ENCODE results near the gene TSPAN9. TPM values are rescaled to one million over a fixed set of nuclear protein-coding genes. Genes with fewer than 3 reads are reported as not detected.

TSPAN9 gene
- total RNA-seq, 1 experiment from 2014 or later: 35.5 TPM

DNA sequence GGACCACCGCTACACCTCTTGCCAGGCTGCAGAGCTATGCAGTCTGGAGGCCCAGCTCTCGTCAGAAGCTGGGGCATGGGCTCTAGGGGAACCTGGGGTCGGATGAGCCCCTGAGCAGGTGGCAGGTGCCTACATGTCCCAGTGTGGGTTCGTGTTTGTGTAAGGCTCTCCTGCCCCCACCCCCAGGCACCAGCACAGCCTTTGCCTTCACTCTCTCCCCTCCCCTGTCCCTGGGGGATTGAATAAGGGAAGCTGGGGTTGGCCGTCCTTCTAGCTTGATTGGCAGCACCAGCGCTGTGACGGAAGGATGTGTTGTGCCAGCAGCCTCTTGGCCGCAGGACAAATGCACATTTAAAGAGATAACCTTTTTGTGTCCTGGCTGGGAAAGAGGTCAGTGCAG, 34.8 kb upstream of the TSPAN9 start:
- Histone ChIP-seq H3K27ac (ENCODE audit: low read depth, low read length, poor library complexity, severe bottlenecking) (no peak overlapping the region), H3K9me3 (ENCODE audit: low read depth, low read length, poor library complexity, severe bottlenecking) (no peaks in the 10 kb centered on the region), H3K4me3 (ENCODE audit: low read depth, low read length, poor library complexity, severe bottlenecking) (no peak overlapping the region), H3K4me1 (ENCODE audit: insufficient read depth, low read length, poor library complexity, severe bottlenecking) (no peaks in the 10 kb centered on the region), H3K36me3 (ENCODE audit: insufficient read depth, low read length, poor library complexity, severe bottlenecking) (peaks cover 14% of the 10 kb centered on the region), H3K27me3 (replicated peaks; ENCODE audit: insufficient read depth, low read depth, low read length, poor library complexity) (no peaks in the 10 kb centered on the region)
- DNase-seq (ENCODE audit: low spot score): peak; percentile 17
- POLR2A ChIA-PET (ENCODE audit: low non-redundant PET): no interaction called here
- CTCF ChIA-PET: interaction anchor here (1.1 to 1.3 kb wide), 4 partner anchors 8 to 197 kb away, joined by 3 to 12 read pairs (median 5); no protein-coding TSS in a partner anchor
- intact Hi-C loops (cut with micrococcal nuclease; ENCODE audit: unreplicated experiment): loop anchor here (5.0 kb wide), 1 partner anchor 190 kb away; no protein-coding TSS in a partner anchor
- BruUV-seq (replicated peaks): no TSS peak
- TF ChIP-seq, protein P1, sequence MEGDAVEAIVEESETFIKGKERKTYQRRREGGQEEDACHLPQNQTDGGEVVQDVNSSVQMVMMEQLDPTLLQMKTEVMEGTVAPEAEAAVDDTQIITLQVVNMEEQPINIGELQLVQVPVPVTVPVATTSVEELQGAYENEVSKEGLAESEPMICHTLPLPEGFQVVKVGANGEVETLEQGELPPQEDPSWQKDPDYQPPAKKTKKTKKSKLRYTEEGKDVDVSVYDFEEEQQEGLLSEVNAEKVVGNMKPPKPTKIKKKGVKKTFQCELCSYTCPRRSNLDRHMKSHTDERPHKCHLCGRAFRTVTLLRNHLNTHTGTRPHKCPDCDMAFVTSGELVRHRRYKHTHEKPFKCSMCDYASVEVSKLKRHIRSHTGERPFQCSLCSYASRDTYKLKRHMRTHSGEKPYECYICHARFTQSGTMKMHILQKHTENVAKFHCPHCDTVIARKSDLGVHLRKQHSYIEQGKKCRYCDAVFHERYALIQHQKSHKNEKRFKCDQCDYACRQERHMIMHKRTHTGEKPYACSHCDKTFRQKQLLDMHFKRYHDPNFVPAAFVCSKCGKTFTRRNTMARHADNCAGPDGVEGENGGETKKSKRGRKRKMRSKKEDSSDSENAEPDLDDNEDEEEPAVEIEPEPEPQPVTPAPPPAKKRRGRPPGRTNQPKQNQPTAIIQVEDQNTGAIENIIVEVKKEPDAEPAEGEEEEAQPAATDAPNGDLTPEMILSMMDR (conservative IDR thresholded peaks at IDR 0.05; ENCODE audit: low read depth, low read length): no peak
- no peak for TF ChIP-seq EZH2 (IDR thresholded peaks at IDR 0.05; ENCODE audit: borderline replicate concordance, low read depth, low read length, poor library complexity, severe bottlenecking)

DNA sequence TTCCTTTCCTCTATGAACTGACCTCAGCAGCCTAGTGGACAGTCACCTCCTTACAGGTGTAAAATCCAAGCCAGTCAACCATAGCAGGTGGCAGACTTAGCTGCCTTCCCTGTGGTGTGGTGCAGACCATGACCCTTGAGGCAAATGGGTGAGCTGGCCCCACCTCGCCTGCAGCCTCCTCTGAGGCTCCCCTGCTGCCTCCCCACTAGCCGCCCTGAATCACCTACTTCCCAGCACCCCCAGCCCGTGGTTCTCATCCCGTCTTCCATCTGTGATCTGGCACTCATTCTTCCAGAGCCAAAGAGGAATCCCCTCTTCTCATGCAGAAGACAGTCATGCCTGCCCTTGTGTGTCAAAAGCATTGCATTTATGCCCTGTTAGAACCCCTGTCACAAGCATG, 34.4 kb upstream of the TSPAN9 start:
- Histone ChIP-seq H3K4me1 (ENCODE audit: insufficient read depth, low read length, poor library complexity, severe bottlenecking) (no peaks in the 10 kb centered on the region), H3K9me3 (ENCODE audit: low read depth, low read length, poor library complexity, severe bottlenecking) (no peaks in the 10 kb centered on the region), H3K4me3 (ENCODE audit: low read depth, low read length, poor library complexity, severe bottlenecking) (no peak overlapping the region), H3K27ac (ENCODE audit: low read depth, low read length, poor library complexity, severe bottlenecking) (no peak overlapping the region), H3K36me3 (ENCODE audit: insufficient read depth, low read length, poor library complexity, severe bottlenecking) (peaks cover 14% of the 10 kb centered on the region), H3K27me3 (replicated peaks; ENCODE audit: insufficient read depth, low read depth, low read length, poor library complexity) (no peaks in the 10 kb centered on the region)
- intact Hi-C loops (cut with micrococcal nuclease; ENCODE audit: unreplicated experiment): loop anchor here (5.0 kb wide), 1 partner anchor 191 kb away; no protein-coding TSS in a partner anchor
- ChIA-PET POLR2A (ENCODE audit: low non-redundant PET) (no interaction called here), CTCF (interaction anchor here (1.1 kb wide), 1 partner anchor 7 kb away, joined by 3 read pairs; no protein-coding TSS in a partner anchor)
- BruUV-seq (replicated peaks): no TSS peak
- TF ChIP-seq, protein P1 (conservative IDR thresholded peaks at IDR 0.05; ENCODE audit: low read depth, low read length): no peak
- no peak for DNase-seq (ENCODE audit: low spot score)

DNA sequence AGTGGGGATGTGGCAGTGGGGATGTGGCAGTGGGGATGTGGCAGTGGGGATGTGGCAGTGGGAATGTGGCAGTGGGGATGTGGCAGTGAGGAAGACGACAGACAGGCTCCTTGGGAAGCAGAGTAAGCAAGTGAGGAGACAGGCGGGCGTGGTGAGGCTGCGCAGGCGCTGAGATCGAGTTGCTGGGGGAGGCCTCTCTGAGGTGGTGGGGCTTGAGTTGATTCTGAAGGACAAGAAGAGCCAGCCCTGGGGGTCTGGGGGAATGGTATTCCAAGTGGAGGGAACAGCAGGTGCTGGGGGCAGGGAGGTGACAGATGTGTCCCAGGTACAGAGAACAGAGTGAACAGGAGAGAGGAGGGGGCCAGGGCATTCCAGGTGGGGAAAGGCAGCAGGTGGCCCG, 33.8 kb upstream of the TSPAN9 start:
- ChIA-PET POLR2A (ENCODE audit: low non-redundant PET) (no interaction called here), CTCF (no interaction called here)
- Histone ChIP-seq H3K4me1 (ENCODE audit: insufficient read depth, low read length, poor library complexity, severe bottlenecking) (no peaks in the 10 kb centered on the region), H3K4me3 (ENCODE audit: low read depth, low read length, poor library complexity, severe bottlenecking) (no peak overlapping the region), H3K36me3 (ENCODE audit: insufficient read depth, low read length, poor library complexity, severe bottlenecking) (peaks cover 10% of the 10 kb centered on the region), H3K27me3 (replicated peaks; ENCODE audit: insufficient read depth, low read depth, low read length, poor library complexity) (no peaks in the 10 kb centered on the region), H3K9me3 (ENCODE audit: low read depth, low read length, poor library complexity, severe bottlenecking) (no peaks in the 10 kb centered on the region), H3K27ac (ENCODE audit: low read depth, low read length, poor library complexity, severe bottlenecking) (no peak overlapping the region)
- DNase-seq (ENCODE audit: low spot score): no peak
- intact Hi-C loops (cut with micrococcal nuclease; ENCODE audit: unreplicated experiment): loop anchor here (5.0 kb wide), 1 partner anchor 191 kb away; no protein-coding TSS in a partner anchor
- TF ChIP-seq, protein P1 (conservative IDR thresholded peaks at IDR 0.05; ENCODE audit: low read depth, low read length): no peak
- no peak for TF ChIP-seq EZH2 (IDR thresholded peaks at IDR 0.05; ENCODE audit: borderline replicate concordance, low read depth, low read length, poor library complexity, severe bottlenecking)
- BruUV-seq (replicated peaks): no TSS peak
